HG02571 (cell line): ENCODE measurements around the gene KANK2.
A peak's percentile ranks its signal among the peaks of the same experiment; 100 is the strongest.

Experiments
- ATAC-seq: cut with Tn5 transposase; IDR thresholded peaks from one replicate; pipeline ENCODE4 v1.9.1; 2021; ENCODE audit warnings: mild to moderate bottlenecking, moderate library complexity; ENCODE audit not compliant: unreplicated experiment

The KANK2 gene

GRCh38 chr19:11197291-11198174 lies at the start of gene KANK2:
Gene KANK2, minus strand, starts transcription at chr19:11197545. Its CDS starts 3,034 bp downstream, at chr19:11194511.
- peak; percentile 76 for ATAC-seq

DNA sequence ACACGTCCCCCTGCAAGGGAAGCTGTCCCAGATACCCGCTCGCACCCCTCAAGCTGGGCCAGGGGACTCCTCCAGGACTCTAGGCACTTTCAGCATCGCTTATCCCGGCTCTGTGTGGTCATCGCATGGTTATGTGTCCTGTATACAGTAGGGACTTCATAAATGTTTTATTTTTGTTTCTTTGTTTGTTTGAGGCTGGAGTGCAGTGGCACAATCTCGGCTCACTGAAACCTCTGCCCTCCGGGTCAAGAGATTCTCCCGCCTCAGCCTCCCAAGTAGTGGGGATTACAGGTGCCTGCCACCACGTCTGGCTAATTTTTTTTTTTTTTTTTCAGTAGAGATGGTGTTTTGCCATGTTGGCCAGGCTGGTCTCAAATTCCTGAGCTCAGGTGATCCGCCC lies 49.6 kb upstream of the KANK2 start:
- ATAC-seq, result no peak

GRCh38 chr19:11244846-11245589 lies 47.7 kb upstream of the KANK2 start:
- ATAC-seq, result no peak

GRCh38 chr19:11243798-11244169 lies 46.4 kb upstream of the KANK2 start:
- no peak for ATAC-seq

DNA sequence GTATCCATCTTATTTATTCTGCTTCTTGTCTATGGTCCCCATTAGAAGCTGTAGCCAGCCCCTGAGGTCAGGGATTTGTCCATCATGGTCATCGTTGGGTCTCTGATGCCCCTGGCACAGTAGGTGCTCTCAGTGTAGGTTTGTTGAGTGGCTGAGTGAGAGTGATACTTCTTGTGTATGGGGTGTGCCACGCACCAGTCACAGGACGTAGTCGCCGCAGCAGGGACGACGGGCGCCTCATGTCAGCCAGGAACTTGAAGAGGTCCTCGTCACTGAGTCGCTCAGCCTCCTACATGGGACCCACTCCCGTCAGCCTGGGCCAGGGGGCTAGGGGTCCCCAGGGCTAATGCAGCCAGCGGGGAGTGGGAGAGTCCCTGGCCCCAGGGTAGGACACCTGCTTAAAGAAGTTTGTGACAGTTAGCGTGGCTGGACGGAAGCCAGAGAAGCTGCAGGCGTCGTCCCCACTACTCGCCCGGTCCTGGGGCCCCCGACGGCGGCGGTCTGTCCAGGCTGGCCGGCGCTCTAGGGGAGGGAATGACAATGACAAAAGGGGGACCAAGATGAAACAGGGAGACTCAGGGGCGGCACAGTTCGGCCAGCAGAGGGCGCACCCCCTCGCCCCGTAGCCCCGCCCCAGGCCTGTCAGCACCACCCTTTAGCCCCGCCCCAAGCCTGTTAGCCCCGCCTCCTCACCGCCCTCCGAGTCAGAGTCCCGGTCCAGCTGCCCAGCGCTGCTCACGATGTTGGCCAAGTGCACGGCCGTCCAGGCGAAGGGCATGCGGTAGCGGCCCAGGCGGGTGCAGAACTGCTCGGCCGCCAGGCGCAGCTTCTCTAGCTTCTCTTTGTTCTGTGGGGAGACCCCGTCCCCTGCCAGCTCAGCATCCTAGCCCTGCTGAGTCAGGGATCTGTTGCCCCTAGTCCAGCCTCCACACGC lies 45.8 kb upstream of the KANK2 start:
- no peak for ATAC-seq

- no peak for ATAC-seq
These were observed 44.7 kb upstream of the KANK2 start for GRCh38 chr19:11242025-11242424.

DNA sequence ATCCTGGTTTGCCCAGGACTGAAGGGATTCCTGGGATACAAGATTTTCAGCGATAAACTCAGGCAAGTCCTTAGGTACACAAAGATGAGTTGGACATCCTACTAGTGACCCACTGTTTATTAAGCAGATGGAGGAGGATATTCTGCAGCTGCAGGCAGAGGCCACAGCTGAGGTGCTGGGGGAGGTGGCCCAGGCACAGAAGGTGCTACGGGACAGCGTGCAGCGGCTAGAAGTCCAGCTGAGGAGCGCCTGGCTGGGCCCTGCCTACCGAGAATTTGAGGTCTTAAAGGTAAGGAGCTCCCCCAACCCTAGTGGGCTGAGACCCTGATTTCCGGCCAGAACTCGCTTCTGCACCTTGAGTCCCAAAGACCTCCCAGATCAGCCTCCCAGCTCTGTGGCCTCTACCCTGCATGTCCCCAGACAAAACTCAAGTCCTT lies 42.7 kb upstream of the KANK2 start:
- no peak for ATAC-seq

GRCh38 chr19:11239377-11240000 lies 42.1 kb upstream of the KANK2 start, which contains the start of gene ANGPTL8:
Gene ANGPTL8, plus strand, starts transcription at chr19:11239619. Its CDS starts 19 bp downstream, at chr19:11239638.
- ATAC-seq, result no peak

DNA sequence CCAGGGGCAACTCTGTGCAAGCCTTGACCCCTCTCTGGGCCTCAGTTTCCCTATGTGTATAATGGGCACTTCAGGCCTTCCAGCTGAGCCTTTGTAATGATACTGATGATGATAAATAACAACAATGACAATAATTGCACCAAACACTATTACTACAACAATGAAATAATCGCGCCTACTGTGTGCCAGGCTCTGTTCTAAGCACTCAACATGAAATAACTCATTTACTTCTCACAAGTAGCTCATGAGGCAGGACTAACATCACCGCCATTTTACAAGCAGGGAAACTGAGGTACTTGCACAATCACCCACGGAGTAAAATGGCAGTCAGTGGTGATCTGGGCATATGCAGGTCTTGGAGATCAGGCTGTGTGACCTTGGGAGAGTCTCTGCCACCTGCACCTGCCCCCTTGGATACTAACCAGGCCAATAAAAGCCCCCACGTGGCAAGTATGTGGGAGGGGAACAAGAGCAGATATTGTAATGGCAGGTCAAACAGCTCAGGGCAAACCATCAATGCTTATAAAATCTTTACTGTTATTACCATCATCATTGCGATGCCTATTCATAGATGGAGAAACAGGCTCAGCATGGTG lies 41.5 kb upstream of the KANK2 start:
- no peak for ATAC-seq

DNA sequence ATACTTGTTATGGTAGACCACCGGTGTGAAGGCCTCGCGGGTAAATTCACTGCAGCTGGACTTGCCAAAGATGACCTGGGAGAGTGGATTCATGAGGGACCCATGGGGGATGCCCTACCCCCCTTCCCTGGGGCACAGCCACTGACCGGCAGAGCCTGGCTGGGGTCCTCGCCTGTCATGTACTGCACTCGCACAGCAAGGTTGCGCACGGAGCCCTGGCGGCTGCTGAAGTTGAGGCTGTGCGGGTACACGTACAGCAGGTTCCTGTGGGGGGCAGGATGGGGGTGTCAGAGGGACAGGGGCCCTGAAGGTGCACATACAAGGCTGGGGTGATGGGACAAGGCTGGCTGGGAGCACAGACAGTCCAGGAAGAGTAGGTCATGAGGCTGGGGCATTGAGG lies 40.7 kb upstream of the KANK2 start:
- ATAC-seq, result no peak

GRCh38 chr19:11237321-11237720 lies 40.0 kb upstream of the KANK2 start:
- no peak for ATAC-seq

GRCh38 chr19:11236324-11237301 lies 39.3 kb upstream of the KANK2 start:
- ATAC-seq, result no peak

- no peak for ATAC-seq
These were observed 37.2 kb upstream of the KANK2 start for GRCh38 chr19:11234486-11235075.

DNA sequence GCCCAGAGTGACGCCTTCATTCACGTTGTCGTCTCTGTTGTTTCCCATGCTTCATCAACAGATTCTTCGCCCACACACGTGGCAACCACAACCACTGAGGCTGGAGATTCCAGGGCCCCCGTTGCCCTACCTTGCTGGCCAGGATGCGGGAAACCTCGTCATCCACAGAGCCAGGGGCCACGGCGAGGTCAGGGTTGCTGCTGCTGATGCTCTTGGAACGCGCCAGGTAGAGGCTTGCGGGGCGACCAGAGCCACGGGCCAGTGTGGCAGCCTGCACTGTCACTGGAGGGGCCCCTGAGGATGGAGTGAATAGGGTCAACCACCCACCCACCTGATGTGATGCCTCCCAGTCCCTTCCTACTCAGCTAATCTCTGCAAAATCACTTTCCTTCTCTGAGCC lies 35.7 kb upstream of the KANK2 start:
- ATAC-seq, result no peak

GRCh38 chr19:11232555-11232954 lies 35.2 kb upstream of the KANK2 start:
- no peak for ATAC-seq

DNA sequence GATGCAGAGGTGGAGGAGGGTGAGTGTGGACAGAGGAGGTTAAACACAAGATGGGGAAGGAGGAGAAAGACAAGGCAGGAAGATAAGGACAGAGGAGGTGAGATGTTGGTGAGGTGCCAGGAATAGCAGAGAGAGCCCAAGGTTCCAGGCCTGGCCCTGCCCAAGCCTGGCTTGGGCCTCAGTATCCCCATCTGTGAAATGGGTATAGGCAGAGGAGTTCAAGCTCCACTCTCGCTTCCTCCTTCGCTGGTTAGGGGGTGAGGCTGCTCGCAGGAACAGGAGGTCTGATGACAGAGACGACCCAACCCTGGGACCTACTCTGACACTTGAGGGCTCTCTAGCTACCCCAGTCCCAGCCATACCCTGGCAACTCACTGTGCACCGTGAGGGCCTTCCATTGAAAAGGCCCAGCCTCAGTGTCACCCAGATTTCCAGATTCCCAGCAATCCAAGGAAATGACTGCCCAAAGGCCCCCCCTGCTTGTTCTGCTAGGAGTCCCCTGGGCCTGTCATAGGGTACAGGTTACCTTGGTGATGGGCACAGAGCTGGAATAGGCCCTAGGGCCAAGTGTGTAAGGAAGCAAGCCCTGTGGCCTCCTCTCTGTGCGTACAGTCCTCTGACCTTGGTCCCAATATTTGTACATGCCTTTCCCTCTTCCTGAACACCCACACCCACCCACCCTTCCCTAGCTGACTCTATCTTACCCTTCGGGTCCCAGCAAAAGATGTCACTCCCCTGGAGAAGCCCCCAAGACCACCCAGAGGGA lies 33.5 kb upstream of the KANK2 start:
- no peak for ATAC-seq

- no peak for ATAC-seq
These were observed 30.0 kb upstream of the KANK2 start for GRCh38 chr19:11227195-11227886.
